Spinal cord (tissue), 10 donors: ENCODE measurements around the gene ACTR5. TPM values are rescaled to one million over a fixed set of nuclear protein-coding genes. Genes with fewer than 3 reads are reported as not detected.

Experiments used
- DNase-seq, 6 donors: peaks; one replicate each; pipeline versions ENCODE4 v3.0.0 to v3.0.0-alpha.2; 2013 to 2015; ENCODE audit warnings: low spot score in 6 of 6, low read depth in 4 of 6
- H3K27ac ChIP-seq: one replicate; pipeline ENCODE4 v1.5.1; 2013; ENCODE audit warnings: low read depth, low read length, control low read depth
- H3K27me3 ChIP-seq: one replicate; pipeline ENCODE4 v1.6.1; 2013; ENCODE audit warnings: low read length; ENCODE audit not compliant: control insufficient read depth, insufficient read depth
- H3K36me3 ChIP-seq: one replicate; pipeline ENCODE4 v1.6.1; 2013; ENCODE audit warnings: low read length; ENCODE audit not compliant: control insufficient read depth, insufficient read depth
- H3K4me1 ChIP-seq: one replicate; pipeline ENCODE4 v1.6.1; 2013; ENCODE audit warnings: low read length; ENCODE audit not compliant: control insufficient read depth, insufficient read depth
- H3K4me3 ChIP-seq: one replicate; pipeline ENCODE4 v1.5.1; 2013; ENCODE audit warnings: low read depth, low read length, control low read depth
- H3K9me3 ChIP-seq: one replicate; pipeline ENCODE4 v1.6.1; 2013; ENCODE audit warnings: low read length; ENCODE audit not compliant: control insufficient read depth, insufficient read depth
- WGBS: methylation state at CpG from one replicate; pipeline ENCODE4 v1.1.5; 2013; ENCODE audit warnings: missing lambda C conversion rate; ENCODE audit not compliant: insufficient coverage; 5-methylcytosine and 5-hydroxymethylcytosine counted together
- polyA plus RNA-seq, 2 donors: library from polyadenylated mRNA; unstranded; fragments of 120-200 nt; gene quantifications; one replicate each; pipeline ENCODE4 v1.2.1, GENCODE V29; 2013; ENCODE audit not compliant: insufficient read length in 2 of 2
- total RNA-seq, 2 donors: library from RNA; depleted of rRNA in 1 of 2; stranded (reverse); fragments of 120-200 nt in 1 of 2; fragments of >200 nt in 1 of 2; gene quantifications; one replicate each; pipeline versions ENCODE4 v1.2.3 to v1.2.4, GENCODE V29; 2013 to 2014
- donor health status: healthy.

ACTR5 gene
- total and polyA plus RNA-seq, 4 donors, result 7.1 to 10.9 (median 8.9) TPM

DNA sequence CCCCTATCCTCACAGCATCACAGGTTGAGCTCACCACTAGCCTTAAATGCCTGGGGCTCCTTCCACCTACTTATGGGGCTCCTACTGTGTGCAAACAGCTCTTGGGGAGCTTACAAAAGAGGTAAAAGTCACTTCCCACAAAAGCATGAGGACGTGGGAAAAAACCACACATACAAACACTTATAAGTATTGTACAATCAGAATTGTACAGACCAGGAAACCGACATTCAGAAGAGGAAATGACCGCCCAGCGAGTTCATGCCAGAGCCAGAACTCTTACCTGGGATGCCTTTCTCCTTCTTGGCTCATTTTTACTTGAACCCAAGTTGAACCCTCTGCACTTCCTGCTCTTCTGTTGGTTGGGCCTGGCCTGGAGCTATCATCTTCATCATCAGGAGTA lies 50.9 kb downstream of the ACTR5 start:
- WGBS, result 88% methylated on average over 3 of the region's 4 CpGs
- Histone ChIP-seq H3K9me3 (no peaks in the 10 kb centered on the region), H3K4me3 (no peak overlapping the region), H3K36me3 (no peaks in the 10 kb centered on the region), H3K4me1 (no peaks in the 10 kb centered on the region), H3K27me3 (no peaks in the 10 kb centered on the region), H3K27ac (no peak overlapping the region)
- no peak for DNase-seq

DNA sequence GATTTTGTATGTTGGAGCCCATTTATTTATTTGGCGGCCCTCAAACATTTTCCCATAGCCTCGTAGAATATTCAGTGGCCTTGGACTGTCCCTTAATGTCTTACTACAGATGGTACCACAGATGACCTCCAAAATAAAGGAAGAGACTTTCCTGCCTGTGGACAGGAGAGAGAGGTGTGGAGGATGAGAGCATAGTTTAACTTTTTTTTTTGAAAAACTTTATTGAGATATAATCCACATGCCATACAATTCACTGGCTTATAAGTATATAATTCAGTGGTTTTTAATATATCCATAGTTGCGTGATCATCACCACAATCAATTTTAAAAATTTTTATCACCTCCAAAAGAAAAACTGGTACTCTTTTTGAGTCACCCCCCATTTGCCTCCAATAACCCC lies 52.6 kb downstream of the ACTR5 start:
- no peaks in the 10 kb centered on the region for H3K36me3 ChIP-seq
- H3K4me3 ChIP-seq, result no peak overlapping the region
- H3K27ac ChIP-seq, result no peak overlapping the region
- H3K27me3 ChIP-seq, result no peaks in the 10 kb centered on the region
- no peaks in the 10 kb centered on the region for H3K9me3 ChIP-seq
- H3K4me1 ChIP-seq, result peaks cover 15% of the 10 kb centered on the region
- DNase-seq, result no peak
- no CpG with 5 or more reads among the region's 3 CpGs for WGBS

DNA sequence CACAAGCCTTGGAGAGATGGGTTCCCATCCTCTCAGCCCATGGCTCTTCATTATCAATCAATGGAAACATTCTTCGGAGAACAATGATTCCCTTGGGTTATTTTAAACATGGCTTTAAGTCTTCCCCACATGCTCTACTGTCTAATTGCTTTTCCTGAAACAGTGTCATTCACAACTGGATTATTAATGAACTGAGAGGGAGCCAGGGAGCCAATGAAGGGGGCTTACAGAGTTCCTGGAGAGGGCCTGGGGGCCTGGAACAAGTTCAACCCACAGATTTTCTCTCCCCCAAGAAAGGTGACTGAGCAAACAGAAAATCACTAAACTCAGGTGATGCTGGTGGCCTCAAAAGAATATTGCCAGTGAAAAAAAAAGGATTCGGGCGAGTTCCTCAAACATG lies 56.0 kb downstream of the ACTR5 start:
- Histone ChIP-seq H3K36me3 (no peaks in the 10 kb centered on the region), H3K27me3 (peaks cover 9% of the 10 kb centered on the region), H3K4me3 (no peak overlapping the region), H3K9me3 (no peaks in the 10 kb centered on the region), H3K27ac (no peak overlapping the region), H3K4me1 (peaks cover 44% of the 10 kb centered on the region)
- no CpG with 5 or more reads among the region's 3 CpGs for WGBS
- DNase-seq, result peak in 1 of 6 donors; percentile 29

DNA sequence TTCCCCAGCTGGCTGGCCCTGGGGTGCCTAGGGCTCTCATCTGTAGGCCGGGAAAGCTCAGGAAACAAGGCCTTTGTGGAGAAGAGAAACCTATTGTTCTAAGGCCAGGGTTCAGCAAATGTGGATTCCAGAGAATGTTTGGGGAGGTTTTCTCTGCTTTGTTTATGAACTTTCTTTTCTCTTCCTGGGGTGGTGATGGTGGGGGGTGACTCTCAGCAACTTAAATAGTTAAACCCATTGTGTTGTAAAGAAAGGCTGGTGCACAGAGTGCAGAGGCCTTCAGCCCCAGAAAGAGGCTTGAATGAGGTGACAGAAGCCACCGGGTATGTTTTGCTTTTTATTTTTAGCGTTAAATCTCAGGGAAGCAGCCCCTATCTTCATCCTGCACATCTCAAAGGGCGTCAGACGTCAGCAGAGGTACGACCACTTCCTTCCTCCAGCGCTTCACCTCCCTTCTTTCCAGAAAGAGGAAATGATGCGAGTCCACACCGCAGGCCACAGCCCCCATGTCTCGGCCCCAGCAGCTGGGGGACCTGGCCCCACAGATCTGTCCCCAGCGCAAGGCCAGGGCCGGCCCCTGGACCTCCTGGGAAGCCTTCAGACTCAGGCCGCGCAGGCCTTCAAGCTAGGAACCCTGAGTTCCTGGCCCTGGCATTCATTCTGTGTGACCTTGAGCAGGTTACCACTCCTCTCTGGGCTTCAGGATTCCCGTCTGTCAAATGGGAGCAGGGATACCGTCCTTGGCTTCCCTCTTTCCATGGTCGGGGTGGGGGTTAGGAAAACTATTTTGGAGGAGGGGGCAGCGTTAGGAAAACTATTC lies 56.6 kb downstream of the ACTR5 start:
- peak in 1 of 6 donors; percentile 16 for DNase-seq
- peak overlapping the region; percentile 67 for H3K27ac ChIP-seq
- H3K4me3 ChIP-seq, result no peak overlapping the region
- H3K9me3 ChIP-seq, result no peaks in the 10 kb centered on the region
- peaks cover 50% of the 10 kb centered on the region for H3K4me1 ChIP-seq
- H3K36me3 ChIP-seq, result no peaks in the 10 kb centered on the region
- H3K27me3 ChIP-seq, result peaks cover 9% of the 10 kb centered on the region
- 42% methylated on average over 16 of the region's 18 CpGs for WGBS

DNA sequence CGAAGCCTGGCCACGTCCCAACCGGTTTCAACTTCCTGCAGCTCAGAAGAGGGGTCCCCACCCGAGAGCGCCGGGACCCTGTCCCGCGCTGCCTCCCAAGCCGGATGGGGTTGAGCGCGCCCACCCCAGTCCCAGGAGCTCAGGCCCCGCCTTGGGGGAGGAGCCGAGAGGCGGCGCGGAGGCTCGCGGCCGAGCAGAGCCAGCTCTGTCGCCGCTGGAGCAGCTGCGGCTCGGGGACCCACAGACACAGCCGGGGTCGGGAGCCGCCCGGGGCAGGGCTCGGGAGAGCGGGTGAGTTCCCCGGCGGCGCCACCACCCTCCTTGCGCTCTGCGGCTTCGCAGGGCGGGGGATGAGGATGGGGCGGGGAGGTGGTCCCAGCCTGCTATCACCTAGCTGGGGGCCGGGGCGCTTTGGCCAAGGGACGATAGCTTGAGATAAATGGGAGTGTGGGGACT lies 57.3 kb downstream of the ACTR5 start, which contains the start of gene PPP1R16B:
Gene PPP1R16B (plus strand): TSS at position 196 of the 456 bp plus-strand sequence. CDS start 30,229 bp downstream, outside the sequence.
- Histone ChIP-seq H3K9me3 (no peaks in the 10 kb centered on the region), H3K4me1 (peaks cover 53% of the 10 kb centered on the region), H3K27ac (peak within 1 kb of the TSS; percentile 67), H3K4me3 (peak within 1 kb of the TSS; percentile 64), H3K36me3 (no peaks in the 10 kb centered on the region), H3K27me3 (peaks cover 9% of the 10 kb centered on the region)
- WGBS, result under 1% methylated on average over 40 of the region's 40 CpGs
- DNase-seq, result peak in 2 of 6 donors; percentile 81 to 83

DNA sequence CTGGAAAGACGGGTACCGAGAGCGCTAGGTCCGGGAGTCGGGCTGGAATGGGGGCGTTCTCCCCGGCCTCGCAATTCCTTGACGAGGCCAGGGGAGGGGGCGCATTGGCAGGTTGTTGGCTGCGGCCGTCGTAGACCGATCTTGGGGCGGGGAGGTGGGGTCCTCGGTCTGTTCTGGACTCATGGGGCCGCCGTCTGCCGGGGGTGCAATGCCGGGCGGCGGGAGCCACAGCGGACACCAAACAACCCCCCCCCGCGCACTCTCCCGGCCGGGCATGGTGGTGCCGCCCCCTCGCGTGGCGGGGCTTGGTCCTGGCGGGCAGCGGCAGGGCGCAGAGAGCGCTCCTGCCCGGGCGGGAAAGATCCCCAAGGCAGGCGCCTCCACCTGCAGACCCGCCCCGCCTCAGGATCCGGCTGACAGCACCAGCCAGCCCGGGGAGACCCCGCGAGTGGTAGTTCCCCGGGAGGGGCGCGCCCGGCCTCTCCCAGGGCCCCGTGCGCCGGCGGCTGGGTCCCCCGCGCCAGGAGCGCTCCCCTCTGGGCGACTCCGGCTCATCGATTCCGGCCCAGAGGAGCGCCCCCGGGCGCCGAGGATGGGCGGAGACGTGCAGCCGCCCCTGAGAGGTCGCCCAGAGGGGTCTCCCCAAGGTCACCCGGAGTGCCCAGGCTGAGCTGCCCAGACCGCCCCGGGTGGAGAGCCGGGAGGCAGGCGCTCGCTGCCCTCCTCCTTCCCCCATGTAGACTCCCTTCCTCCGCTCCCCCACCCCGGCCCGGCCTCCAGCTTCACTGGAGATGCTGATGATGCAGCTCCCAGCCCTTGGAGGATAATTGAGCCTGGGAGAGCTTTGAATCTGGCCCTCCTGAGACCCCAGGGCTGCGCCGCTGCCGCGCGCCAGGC lies 57.9 kb downstream of the ACTR5 start:
- Histone ChIP-seq H3K4me3 (peak overlapping the region; percentile 64), H3K4me1 (peaks cover 53% of the 10 kb centered on the region), H3K27ac (peak overlapping the region; percentile 58), H3K27me3 (peaks cover 9% of the 10 kb centered on the region), H3K9me3 (no peaks in the 10 kb centered on the region), H3K36me3 (no peaks in the 10 kb centered on the region)
- WGBS, result under 1% methylated on average over 81 of the region's 81 CpGs
- peak in 2 of 6 donors; percentile 47 to 54 for DNase-seq

DNA sequence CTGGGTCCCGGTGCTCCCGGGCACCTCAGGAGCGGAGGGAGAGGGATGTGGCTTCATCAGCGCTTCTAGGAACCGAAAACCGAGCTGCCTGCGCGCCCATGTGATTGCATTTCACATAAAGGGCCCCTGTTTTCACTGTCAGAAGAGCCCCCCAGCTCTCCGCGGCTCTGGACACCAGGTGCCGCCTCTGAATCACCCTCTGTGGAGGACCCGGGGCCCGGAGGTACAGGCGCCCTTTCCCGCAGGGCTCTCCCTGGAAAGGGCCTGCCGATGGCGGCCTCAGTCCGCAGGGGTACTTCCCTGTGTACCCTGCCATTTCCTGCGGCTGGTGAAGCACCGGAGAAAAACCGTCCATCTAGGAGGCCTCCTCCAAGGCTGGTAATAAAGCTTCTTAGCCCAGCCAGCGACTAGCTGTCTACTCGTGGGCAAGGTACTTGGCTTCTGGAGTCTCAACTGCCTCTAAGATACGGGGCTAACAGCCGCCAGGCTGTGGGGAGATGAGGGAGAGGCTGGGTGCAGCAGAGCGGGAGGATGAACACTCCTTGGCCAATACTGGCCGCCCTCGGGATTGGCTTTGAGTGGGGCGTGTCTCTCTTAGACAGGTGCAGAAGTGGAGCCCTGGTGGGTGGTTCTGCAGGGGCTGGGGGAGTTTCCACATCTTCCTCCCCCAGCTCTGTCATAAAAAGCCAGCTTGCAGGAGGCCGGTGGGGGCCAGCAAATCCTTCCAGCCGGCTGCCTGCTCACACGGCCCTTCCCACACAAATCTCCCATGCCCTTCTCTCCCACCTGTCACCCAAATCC lies 58.8 kb downstream of the ACTR5 start:
- peak in 2 of 6 donors; percentile 68 to 73 for DNase-seq
- Histone ChIP-seq H3K27ac (peak overlapping the region; percentile 58), H3K4me1 (peaks cover 53% of the 10 kb centered on the region), H3K36me3 (no peaks in the 10 kb centered on the region), H3K27me3 (peaks cover 9% of the 10 kb centered on the region), H3K9me3 (no peaks in the 10 kb centered on the region), H3K4me3 (peak overlapping the region; percentile 64)
- WGBS, result 9% methylated on average over 30 of the region's 32 CpGs

DNA sequence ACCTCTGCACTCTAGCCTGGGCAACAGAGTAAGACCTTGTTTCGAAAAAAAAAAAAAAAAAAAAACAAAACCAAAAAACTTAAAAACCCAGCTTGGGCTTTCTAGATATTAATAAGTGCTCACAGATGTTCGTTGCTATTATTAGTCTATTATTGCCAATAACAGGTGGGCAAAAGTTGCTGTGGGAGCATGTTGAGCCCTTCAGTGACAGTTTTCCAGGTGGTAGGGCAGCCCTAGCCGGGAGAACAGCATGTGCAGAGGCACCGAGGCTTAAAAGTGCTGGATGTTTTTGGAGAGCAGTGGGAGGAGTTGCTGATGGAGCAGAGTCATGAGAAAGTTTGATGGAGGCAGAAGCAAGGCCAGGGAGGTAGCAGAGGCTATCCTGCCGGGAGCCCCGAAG lies 61.7 kb downstream of the ACTR5 start:
- DNase-seq, result no peak
- 72% methylated on average over 3 of the region's 6 CpGs for WGBS
- Histone ChIP-seq H3K27me3 (peaks cover 9% of the 10 kb centered on the region), H3K27ac (no peak overlapping the region), H3K36me3 (no peaks in the 10 kb centered on the region), H3K9me3 (no peaks in the 10 kb centered on the region), H3K4me1 (peaks cover 47% of the 10 kb centered on the region), H3K4me3 (no peak overlapping the region)
